Measurements from ENCODE around the gene TMA7B. TPM values are rescaled to one million over a fixed set of nuclear protein-coding genes. Genes with fewer than 3 reads are reported as not detected.
A peak's percentile ranks its signal among the peaks of the same experiment; 100 is the strongest.

TMA7B gene
- total RNA-seq: 1 to 10 TPM in 1 of 2 donors, under 1 TPM in 1; 0.86 to 2.8 TPM

DNA sequence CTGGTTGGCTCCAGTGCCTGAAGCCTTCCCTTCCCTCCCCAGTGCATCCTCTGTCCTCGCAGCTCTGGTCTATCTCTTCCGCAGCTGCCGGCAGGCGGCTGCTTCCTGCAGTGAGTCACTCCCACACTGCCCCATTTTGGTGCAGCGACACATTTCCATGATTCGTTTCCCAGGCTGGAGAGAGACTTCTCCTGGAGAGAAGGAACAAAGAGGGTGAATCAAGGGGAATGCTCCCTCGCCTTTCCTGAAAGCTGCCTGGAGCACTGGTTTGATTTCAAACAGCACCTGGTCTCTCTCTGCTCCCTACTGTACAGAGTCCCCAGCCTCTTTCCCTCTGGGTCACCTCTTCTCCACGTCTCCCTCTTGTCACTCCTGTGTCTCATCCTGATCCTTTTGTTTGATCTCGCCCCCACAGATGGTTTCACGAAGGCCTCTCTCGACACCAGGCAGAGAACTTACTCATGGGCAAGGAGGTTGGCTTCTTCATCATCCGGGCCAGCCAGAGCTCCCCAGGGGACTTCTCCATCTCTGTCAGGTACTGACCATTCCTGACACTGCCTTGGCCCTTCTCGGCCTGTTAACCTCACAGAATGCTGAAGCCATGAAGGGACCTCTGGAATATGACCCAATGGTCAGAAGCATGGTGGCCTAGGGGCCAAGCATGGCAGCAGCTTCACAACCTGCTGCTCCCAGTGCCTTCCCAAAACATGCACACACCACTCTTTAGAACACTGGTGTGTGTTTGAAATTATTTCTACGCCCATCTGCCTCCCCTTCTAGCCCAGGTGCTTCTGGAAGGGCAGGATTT, at the start of gene TMA7B:
TMA7B (plus strand) TSS at position 758 of the 808 bp plus-strand sequence. CDS start 3,978 bp downstream, outside the sequence.
- H3K27me3 Mint-ChIP-seq: no peaks in the 10 kb centered on the region
- H3K27ac Mint-ChIP-seq: peak within 1 kb of the TSS; percentile 76 to 85
- peaks cover 64 to 72% of the 10 kb centered on the region in 2 donors for H3K4me1 Mint-ChIP-seq (ENCODE audit: low read depth in 2 of 2)
- peak within 1 kb of the TSS; percentile 71 for H3K4me3 Mint-ChIP-seq
- ATAC-seq (no peak), DNase-seq (ENCODE audit: low spot score) (no peak)
- peaks cover 16% of the 10 kb centered on the region for H3K36me3 Mint-ChIP-seq
- no peaks in the 10 kb centered on the region for H3K9me3 Mint-ChIP-seq

DNA sequence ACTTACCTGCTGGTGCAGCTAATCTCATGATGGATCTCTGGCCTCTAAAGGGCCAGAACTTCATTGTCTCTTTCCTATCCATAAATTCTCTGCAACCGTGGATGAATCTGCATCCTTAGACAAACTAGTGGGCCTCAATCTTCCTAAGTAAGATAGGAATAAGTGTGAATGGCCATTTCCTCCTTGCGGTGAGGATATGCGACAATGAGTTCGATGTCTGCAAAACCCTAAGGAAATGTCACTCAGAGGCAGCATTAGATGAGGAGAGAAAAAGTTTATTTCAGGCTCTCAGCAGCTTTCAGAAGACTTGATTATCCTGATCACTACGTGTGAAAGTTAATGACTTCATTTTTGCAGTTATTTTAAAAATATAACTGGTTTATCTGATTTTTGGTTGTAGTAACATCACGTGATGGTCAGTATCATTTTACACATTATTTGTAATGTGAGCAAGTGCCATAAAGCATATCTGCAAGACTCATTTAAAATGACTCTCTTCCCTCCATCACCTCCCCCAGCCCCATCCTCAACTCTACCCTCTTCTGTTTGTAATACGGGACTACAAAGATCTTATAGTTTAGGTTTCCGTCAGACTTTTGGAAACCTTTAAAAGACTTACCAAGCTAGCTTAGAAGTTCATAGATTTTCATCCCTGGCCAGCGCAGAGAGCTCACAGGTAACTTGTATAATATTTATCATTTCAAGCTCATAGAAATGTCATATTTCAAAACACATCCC, 49.2 kb upstream of the TMA7B start:
- ATAC-seq (no peak), DNase-seq (ENCODE audit: low spot score) (no peak)
- H3K4me3 Mint-ChIP-seq: peak overlapping the region; percentile 81
- peaks cover 72 to 83% of the 10 kb centered on the region in 2 donors for H3K4me1 Mint-ChIP-seq (ENCODE audit: low read depth in 2 of 2)
- H3K36me3 Mint-ChIP-seq: no peaks in the 10 kb centered on the region
- H3K27me3 Mint-ChIP-seq: no peaks in the 10 kb centered on the region
- peak overlapping the region; percentile 96 to 98 for H3K27ac Mint-ChIP-seq
- no peaks in the 10 kb centered on the region for H3K9me3 Mint-ChIP-seq

DNA sequence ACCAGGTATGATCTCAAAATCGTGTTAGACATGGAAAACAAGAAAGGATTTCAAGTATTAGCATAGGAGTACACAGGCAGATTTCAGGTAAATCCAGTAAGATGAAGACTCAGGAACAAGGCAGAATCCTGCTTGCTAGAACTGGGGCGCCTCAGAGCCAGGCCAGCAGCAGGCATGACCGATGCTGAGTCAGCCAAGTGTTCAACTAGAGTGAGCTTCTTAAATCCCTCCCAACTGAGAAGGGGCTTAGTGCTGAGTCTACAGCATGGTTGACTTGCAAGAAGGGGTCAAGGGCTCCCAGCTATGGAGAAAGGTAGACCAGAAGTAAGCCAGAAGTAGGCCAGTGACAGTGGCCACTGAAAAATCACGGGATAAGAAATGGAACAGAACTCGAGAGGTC, 46.9 kb upstream of the TMA7B start:
- Mint-ChIP-seq H3K4me1 (ENCODE audit: low read depth in 2 of 2) (peaks cover 77 to 89% of the 10 kb centered on the region in 2 donors), H3K36me3 (no peaks in the 10 kb centered on the region), H3K4me3 (peak overlapping the region; percentile 81), H3K9me3 (no peaks in the 10 kb centered on the region), H3K27ac (peak overlapping the region; percentile 96 to 98), H3K27me3 (no peaks in the 10 kb centered on the region)
- ATAC-seq (no peak), DNase-seq (ENCODE audit: low spot score) (no peak)

- Mint-ChIP-seq H3K4me3 (peak overlapping the region; percentile 81), H3K36me3 (no peaks in the 10 kb centered on the region)
Observed at GRCh38 chr22:39913886-39914285, 46.3 kb upstream of the TMA7B start.

DNA sequence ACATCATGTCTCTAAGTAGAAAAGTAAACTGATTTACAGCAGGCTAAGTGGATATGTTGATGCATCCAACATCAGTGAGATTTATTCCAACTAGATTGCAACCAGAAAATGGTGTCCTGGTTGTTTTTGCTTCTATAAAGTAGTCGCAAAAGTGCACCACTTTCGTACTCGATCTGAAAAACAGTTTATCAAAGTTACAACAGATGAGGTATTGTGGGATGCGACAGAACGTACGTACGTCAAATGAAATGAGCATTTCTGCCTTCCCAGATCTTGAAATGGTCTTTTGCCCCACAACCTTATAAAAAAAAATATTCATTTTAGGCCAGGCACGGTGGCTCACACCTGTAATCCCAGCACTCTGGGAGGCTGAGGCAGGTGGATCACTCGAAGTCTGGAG, 45.6 kb upstream of the TMA7B start:
- no peaks in the 10 kb centered on the region for H3K9me3 Mint-ChIP-seq

More at GRCh38 chr22:39913886-39914285, 46.3 kb upstream of the TMA7B start:
- H3K27ac Mint-ChIP-seq: peak overlapping the region; percentile 96 to 98
- no peaks in the 10 kb centered on the region for H3K9me3 Mint-ChIP-seq
- H3K27me3 Mint-ChIP-seq: no peaks in the 10 kb centered on the region
- no peak for ATAC-seq
- DNase-seq (ENCODE audit: low spot score): no peak
- H3K4me1 Mint-ChIP-seq (ENCODE audit: low read depth in 2 of 2): peaks cover 72 to 83% of the 10 kb centered on the region in 2 donors

GRCh38 chr22:39915295-39915726, 44.9 kb upstream of the TMA7B start:
- DNase-seq (ENCODE audit: low spot score) (no peak), ATAC-seq (no peak)
- Mint-ChIP-seq H3K27me3 (no peaks in the 10 kb centered on the region), H3K4me3 (peak overlapping the region; percentile 65), H3K9me3 (no peaks in the 10 kb centered on the region), H3K27ac (peak overlapping the region; percentile 74 to 98), H3K36me3 (no peaks in the 10 kb centered on the region), H3K4me1 (ENCODE audit: low read depth in 2 of 2) (peaks cover 69 to 81% of the 10 kb centered on the region in 2 donors)

More for the DNA sequence above, 45.6 kb upstream of the TMA7B start:
- ATAC-seq (no peak), DNase-seq (ENCODE audit: low spot score) (no peak)
- peaks cover 68 to 81% of the 10 kb centered on the region in 2 donors for H3K4me1 Mint-ChIP-seq (ENCODE audit: low read depth in 2 of 2)
- H3K36me3 Mint-ChIP-seq: no peaks in the 10 kb centered on the region
- peak overlapping the region; percentile 81 for H3K4me3 Mint-ChIP-seq
- peak overlapping the region; percentile 96 to 98 for H3K27ac Mint-ChIP-seq
- H3K27me3 Mint-ChIP-seq: no peaks in the 10 kb centered on the region

GRCh38 chr22:39916496-39916895, 43.7 kb upstream of the TMA7B start:
- ATAC-seq: no peak
- H3K36me3 Mint-ChIP-seq: no peaks in the 10 kb centered on the region
- H3K27me3 Mint-ChIP-seq: no peaks in the 10 kb centered on the region

DNA sequence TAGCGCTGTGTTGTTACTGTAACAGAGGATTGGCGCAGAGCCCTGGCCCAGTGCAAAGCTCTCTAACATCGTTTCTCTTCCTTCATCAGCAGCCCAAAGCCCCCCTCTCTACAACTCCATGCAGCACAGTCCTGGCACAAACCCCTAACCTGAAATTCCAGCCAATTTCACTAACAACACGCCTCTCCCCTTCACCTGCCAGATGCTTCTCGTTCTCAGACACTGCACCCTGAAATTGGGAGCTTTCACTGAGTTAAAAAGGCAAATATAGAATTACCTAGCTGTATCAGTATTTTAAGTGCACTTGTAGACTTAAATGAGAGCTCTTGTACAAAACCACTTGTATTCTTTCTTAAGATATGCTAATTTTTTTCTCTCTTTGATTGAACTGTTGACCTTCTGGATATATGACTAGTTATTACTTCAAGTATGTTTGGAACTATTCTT, 43.0 kb upstream of the TMA7B start:
- no peak for ATAC-seq
- no peaks in the 10 kb centered on the region for H3K9me3 Mint-ChIP-seq
- peak overlapping the region; percentile 74 for H3K4me3 Mint-ChIP-seq
- no peaks in the 10 kb centered on the region for H3K27me3 Mint-ChIP-seq
- DNase-seq (ENCODE audit: low spot score): no peak
- H3K27ac Mint-ChIP-seq: peak overlapping the region; percentile 74 to 98
- H3K4me1 Mint-ChIP-seq (ENCODE audit: low read depth in 2 of 2): peaks cover 71 to 81% of the 10 kb centered on the region in 2 donors
- H3K36me3 Mint-ChIP-seq: no peaks in the 10 kb centered on the region

More at GRCh38 chr22:39916496-39916895, 43.7 kb upstream of the TMA7B start:
- Mint-ChIP-seq H3K9me3 (no peaks in the 10 kb centered on the region), H3K27ac (peak overlapping the region; percentile 74 to 98), H3K4me3 (peak overlapping the region; percentile 74), H3K4me1 (ENCODE audit: low read depth in 2 of 2) (peaks cover 72 to 81% of the 10 kb centered on the region in 2 donors)
- no peak for DNase-seq (ENCODE audit: low spot score)

- ATAC-seq (no peak), DNase-seq (ENCODE audit: low spot score) (no peak)
- Mint-ChIP-seq H3K27me3 (no peaks in the 10 kb centered on the region), H3K36me3 (no peaks in the 10 kb centered on the region), H3K4me3 (peak overlapping the region; percentile 74), H3K4me1 (ENCODE audit: low read depth in 2 of 2) (peaks cover 72 to 79% of the 10 kb centered on the region in 2 donors), H3K9me3 (no peaks in the 10 kb centered on the region), H3K27ac (peak overlapping the region; percentile 74 to 98)
Observed at GRCh38 chr22:39917776-39918495, 42.3 kb upstream of the TMA7B start.

- Mint-ChIP-seq H3K4me1 (ENCODE audit: low read depth in 2 of 2) (peaks cover 62 to 72% of the 10 kb centered on the region in 2 donors), H3K9me3 (no peaks in the 10 kb centered on the region), H3K4me3 (peak overlapping the region; percentile 79), H3K36me3 (no peaks in the 10 kb centered on the region), H3K27me3 (no peaks in the 10 kb centered on the region), H3K27ac (peak overlapping the region; percentile 74 to 82)
- DNase-seq (ENCODE audit: low spot score): no peak
- ATAC-seq: peak; percentile 88
Observed at GRCh38 chr22:39920134-39920743, 40.0 kb upstream of the TMA7B start.

- no peak for ATAC-seq
- Mint-ChIP-seq H3K9me3 (no peaks in the 10 kb centered on the region), H3K27ac (peak overlapping the region; percentile 58 to 70), H3K4me1 (ENCODE audit: low read depth in 2 of 2) (peaks cover 50 to 61% of the 10 kb centered on the region in 2 donors), H3K4me3 (peak overlapping the region; percentile 28), H3K27me3 (no peaks in the 10 kb centered on the region), H3K36me3 (no peaks in the 10 kb centered on the region)
- no peak for DNase-seq (ENCODE audit: low spot score)
Observed at GRCh38 chr22:39923696-39924095, 36.5 kb upstream of the TMA7B start.

DNA sequence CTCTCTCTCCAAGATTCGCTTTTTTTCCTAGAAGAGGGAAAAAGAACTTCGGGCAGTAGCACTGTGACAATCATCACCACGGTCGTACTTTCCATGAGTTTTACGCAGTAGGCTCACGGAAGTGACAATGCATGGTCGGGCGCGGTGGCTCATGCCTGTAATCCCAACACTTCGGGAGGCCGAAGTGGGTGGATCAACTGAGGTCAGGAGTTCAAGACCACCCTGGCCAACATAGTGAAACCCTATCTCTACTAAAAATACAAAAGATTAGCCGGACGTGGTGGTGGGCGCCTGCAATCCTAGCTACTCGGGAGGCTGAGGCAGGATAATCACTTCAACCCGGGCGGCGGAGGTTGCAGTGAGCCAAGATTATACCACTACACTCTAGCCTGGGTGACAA, 35.9 kb upstream of the TMA7B start:
- ATAC-seq (no peak), DNase-seq (ENCODE audit: low spot score) (no peak)
- Mint-ChIP-seq H3K4me1 (ENCODE audit: low read depth in 2 of 2) (peaks cover 50 to 59% of the 10 kb centered on the region in 2 donors), H3K27ac (peak overlapping the region; percentile 58 to 70), H3K9me3 (no peaks in the 10 kb centered on the region), H3K36me3 (no peaks in the 10 kb centered on the region), H3K4me3 (peak overlapping the region; percentile 23), H3K27me3 (no peaks in the 10 kb centered on the region)

DNA sequence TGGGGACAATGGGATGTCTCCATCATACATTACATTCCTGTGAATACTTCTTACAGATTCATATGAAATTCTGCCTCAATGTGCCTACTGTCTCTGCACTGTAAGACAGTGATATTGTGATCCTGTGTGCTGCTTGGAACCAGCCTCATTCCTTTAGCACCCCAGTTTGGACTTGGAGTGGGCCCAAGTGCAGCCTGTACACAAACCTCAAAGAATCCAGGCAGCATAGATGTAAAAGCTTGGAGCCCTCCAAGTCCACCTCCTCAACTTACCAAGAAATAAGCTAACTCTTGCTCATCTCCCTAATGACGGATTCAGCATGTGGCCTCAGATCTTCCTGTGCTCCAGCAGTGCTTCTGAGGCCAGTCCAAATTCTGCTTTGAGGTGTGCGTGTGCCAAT, 34.9 kb upstream of the TMA7B start:
- H3K36me3 Mint-ChIP-seq: no peaks in the 10 kb centered on the region
- H3K9me3 Mint-ChIP-seq: no peaks in the 10 kb centered on the region
- peaks cover 41 to 49% of the 10 kb centered on the region in 2 donors for H3K4me1 Mint-ChIP-seq (ENCODE audit: low read depth in 2 of 2)
- H3K27ac Mint-ChIP-seq: peak overlapping the region; percentile 58 to 70
- DNase-seq (ENCODE audit: low spot score): no peak
- no peaks in the 10 kb centered on the region for H3K27me3 Mint-ChIP-seq
- peak overlapping the region; percentile 55 for H3K4me3 Mint-ChIP-seq
- ATAC-seq: no peak
